ENCODE results near the gene OBSL1. TPM values are rescaled to one million over a fixed set of nuclear protein-coding genes. Genes with fewer than 3 reads are reported as not detected.

OBSL1 gene
- polyA plus RNA-seq, 4 donors = 4.5 to 97.4 (median 15.4) TPM

DNA sequence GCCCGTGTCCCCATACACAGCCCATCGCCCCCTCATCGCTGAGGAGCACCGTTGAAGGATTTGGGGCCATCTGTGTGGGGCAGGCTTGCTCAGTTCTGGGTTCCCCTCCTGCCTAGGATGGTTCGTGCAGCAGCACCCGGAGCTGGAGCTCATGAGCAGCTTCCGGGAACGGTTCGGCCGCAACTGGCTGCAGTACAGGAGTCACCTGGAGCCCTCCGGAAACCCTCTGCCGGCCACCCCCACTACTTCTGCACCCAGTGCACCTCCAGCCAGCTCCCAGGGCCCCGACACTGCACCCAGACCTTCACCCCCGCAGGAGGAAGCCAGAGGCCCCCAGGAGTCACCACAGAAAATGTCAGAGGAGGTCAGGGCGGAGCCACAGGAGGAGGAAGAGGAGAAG lies 36.6 kb upstream of the OBSL1 start:
- H3K9me3 ChIP-seq (ENCODE audit: control insufficient read depth in 2 of 2, insufficient read depth in 1 of 2, low read depth in 1 of 2, low read length in 1 of 2) = no peaks in the 10 kb centered on the region
- 90 to 95% (median 92%) methylated on average over 15 of the region's 15 CpGs for WGBS, 3 donors
- peaks cover 17 to 77% (median 17%) of the 10 kb centered on the region in 3 donors for H3K36me3 ChIP-seq (ENCODE audit: control insufficient read depth in 3 of 3, insufficient read depth in 2 of 3, low read depth in 1 of 3, low read length in 3 of 3)
- H3K27ac ChIP-seq (ENCODE audit: low read depth in 1 of 3, low read length in 2 of 3) = no peak overlapping the region
- no peaks in the 10 kb centered on the region for H3K4me1 ChIP-seq (ENCODE audit: control insufficient read depth in 3 of 3, insufficient read depth in 2 of 3, low read depth in 1 of 3, low read length in 2 of 3)
- H3K4me3 ChIP-seq (ENCODE audit: low read depth in 1 of 3, low read length in 3 of 3) = no peak overlapping the region
- FAIRE-seq = no peak
- no peaks in the 10 kb centered on the region for H3K27me3 ChIP-seq (ENCODE audit: control insufficient read depth in 3 of 3, insufficient read depth in 3 of 3, low read length in 3 of 3)
- DNase-seq = no peak

DNA sequence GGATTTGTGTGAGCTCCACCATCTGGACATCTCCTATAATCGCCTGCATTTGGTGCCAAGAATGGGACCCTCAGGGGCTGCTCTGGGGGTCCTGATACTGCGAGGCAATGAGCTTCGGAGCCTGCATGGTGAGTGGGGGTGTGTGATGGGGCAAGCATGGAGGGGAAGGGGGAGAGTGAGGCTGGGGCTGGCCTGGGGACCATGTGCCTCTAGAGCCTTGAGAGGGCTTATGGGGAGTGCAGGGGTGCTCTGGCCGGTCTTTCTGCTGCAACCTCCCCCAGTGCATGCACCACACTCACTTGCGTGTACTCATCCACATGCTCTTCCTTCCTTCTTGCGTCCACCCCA lies 34.2 kb upstream of the OBSL1 start:
- H3K36me3 ChIP-seq (ENCODE audit: control insufficient read depth in 3 of 3, insufficient read depth in 2 of 3, low read depth in 1 of 3, low read length in 3 of 3) = peaks cover 19 to 74% (median 19%) of the 10 kb centered on the region in 3 donors
- no peaks in the 10 kb centered on the region for H3K9me3 ChIP-seq (ENCODE audit: control insufficient read depth in 2 of 2, insufficient read depth in 1 of 2, low read depth in 1 of 2, low read length in 1 of 2)
- no peaks in the 10 kb centered on the region for H3K4me1 ChIP-seq (ENCODE audit: control insufficient read depth in 3 of 3, insufficient read depth in 2 of 3, low read depth in 1 of 3, low read length in 2 of 3)
- no peak for FAIRE-seq
- no peaks in the 10 kb centered on the region for H3K27me3 ChIP-seq (ENCODE audit: control insufficient read depth in 3 of 3, insufficient read depth in 3 of 3, low read length in 3 of 3)
- no peak for DNase-seq
- no peak overlapping the region for H3K4me3 ChIP-seq (ENCODE audit: low read depth in 1 of 3, low read length in 3 of 3)
- H3K27ac ChIP-seq (ENCODE audit: low read depth in 1 of 3, low read length in 2 of 3) = no peak overlapping the region
- WGBS, 3 donors = 89 to 98% (median 97%) methylated on average over 5 to 6 of the region's 6 CpGs

DNA sequence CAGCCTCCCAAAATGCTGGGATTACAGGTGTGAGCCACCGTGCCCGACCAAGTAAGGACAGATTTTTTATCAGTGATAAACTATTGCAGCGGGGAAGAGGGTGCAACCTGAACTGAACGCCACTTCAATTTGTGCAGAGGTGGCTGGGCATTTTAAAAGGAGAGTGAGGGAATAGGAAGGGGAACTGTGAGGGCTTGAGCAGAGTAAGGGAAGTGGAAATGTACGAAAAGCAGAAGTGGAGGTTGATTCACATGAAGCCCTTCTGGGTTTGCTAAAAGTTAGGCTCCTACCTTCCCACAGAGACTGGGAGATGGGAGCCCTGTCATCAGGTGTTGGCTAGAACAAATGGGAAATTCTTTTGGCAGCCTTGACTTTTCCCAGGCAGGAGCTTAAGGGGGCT lies 32.4 kb upstream of the OBSL1 start:
- no peaks in the 10 kb centered on the region for H3K4me1 ChIP-seq (ENCODE audit: control insufficient read depth in 3 of 3, insufficient read depth in 2 of 3, low read depth in 1 of 3, low read length in 2 of 3)
- H3K27ac ChIP-seq (ENCODE audit: low read depth in 1 of 3, low read length in 2 of 3) = no peak overlapping the region
- FAIRE-seq (no peak), DNase-seq (no peak)
- H3K4me3 ChIP-seq (ENCODE audit: low read depth in 1 of 3, low read length in 3 of 3) = no peak overlapping the region
- no peaks in the 10 kb centered on the region for H3K27me3 ChIP-seq (ENCODE audit: control insufficient read depth in 3 of 3, insufficient read depth in 3 of 3, low read length in 3 of 3)
- WGBS, 3 donors = 82 to 92% (median 90%) methylated on average over 5 of the region's 5 CpGs
- no peaks in the 10 kb centered on the region for H3K9me3 ChIP-seq (ENCODE audit: control insufficient read depth in 2 of 2, insufficient read depth in 1 of 2, low read depth in 1 of 2, low read length in 1 of 2)
- H3K36me3 ChIP-seq (ENCODE audit: control insufficient read depth in 3 of 3, insufficient read depth in 2 of 3, low read depth in 1 of 3, low read length in 3 of 3) = peaks cover 12 to 64% (median 16%) of the 10 kb centered on the region in 3 donors

DNA sequence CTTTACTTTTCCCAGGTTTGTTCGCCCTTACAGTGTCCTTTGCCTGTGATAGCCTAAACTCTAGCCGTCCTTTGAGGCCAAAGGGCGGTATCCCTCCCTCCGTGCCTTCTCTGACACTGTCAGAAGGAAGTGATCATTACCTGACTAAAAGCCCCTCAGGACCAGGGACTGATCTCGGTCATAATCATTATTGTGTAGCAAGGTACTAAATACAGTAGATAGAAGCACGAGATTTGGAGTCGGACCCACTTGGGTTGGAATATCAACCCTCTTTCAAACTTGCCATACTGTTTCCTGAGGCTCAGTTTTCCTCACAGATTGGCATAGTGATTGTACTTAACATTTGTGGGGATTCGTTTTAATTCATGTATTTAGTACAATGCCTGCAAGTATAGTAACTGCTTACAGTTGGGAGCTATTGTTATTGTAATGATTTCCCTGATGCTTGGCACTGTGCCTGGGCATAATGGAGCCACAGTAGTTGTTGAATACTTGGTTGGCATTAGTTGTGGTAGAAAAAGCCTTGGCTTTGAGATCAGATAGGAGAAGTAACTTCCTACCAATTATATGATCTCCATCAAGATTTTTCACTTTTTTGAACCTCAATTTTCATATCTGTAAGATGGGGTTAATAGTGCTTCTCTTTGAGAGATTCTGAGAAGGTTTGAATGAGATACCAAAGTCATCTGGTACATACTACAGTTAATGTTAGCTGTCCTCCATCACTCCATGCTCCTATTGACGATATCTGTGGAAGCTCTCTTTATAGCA lies 27.2 kb upstream of the OBSL1 start:
- H3K27ac ChIP-seq (ENCODE audit: low read depth in 1 of 3, low read length in 2 of 3) = peak overlapping the region; percentile 71 to 97 (median 90)
- DNase-seq (peak in 1 of 2 donors; percentile 11), FAIRE-seq (no peak)
- peak overlapping the region; percentile 47 to 78 (median 70) for H3K4me3 ChIP-seq (ENCODE audit: low read depth in 1 of 3, low read length in 3 of 3)
- H3K9me3 ChIP-seq (ENCODE audit: control insufficient read depth in 2 of 2, insufficient read depth in 1 of 2, low read depth in 1 of 2, low read length in 1 of 2) = no peaks in the 10 kb centered on the region
- WGBS, 3 donors = 20 to 30% (median 28%) methylated on average over 9 of the region's 9 CpGs
- H3K27me3 ChIP-seq (ENCODE audit: control insufficient read depth in 3 of 3, insufficient read depth in 3 of 3, low read length in 3 of 3) = no peaks in the 10 kb centered on the region
- H3K36me3 ChIP-seq (ENCODE audit: control insufficient read depth in 3 of 3, insufficient read depth in 2 of 3, low read depth in 1 of 3, low read length in 3 of 3) = peaks cover 4 to 19% (median 5%) of the 10 kb centered on the region in 3 donors
- peaks cover 0 to 13% (median 0%) of the 10 kb centered on the region in 3 donors for H3K4me1 ChIP-seq (ENCODE audit: control insufficient read depth in 3 of 3, insufficient read depth in 2 of 3, low read depth in 1 of 3, low read length in 2 of 3)

DNA sequence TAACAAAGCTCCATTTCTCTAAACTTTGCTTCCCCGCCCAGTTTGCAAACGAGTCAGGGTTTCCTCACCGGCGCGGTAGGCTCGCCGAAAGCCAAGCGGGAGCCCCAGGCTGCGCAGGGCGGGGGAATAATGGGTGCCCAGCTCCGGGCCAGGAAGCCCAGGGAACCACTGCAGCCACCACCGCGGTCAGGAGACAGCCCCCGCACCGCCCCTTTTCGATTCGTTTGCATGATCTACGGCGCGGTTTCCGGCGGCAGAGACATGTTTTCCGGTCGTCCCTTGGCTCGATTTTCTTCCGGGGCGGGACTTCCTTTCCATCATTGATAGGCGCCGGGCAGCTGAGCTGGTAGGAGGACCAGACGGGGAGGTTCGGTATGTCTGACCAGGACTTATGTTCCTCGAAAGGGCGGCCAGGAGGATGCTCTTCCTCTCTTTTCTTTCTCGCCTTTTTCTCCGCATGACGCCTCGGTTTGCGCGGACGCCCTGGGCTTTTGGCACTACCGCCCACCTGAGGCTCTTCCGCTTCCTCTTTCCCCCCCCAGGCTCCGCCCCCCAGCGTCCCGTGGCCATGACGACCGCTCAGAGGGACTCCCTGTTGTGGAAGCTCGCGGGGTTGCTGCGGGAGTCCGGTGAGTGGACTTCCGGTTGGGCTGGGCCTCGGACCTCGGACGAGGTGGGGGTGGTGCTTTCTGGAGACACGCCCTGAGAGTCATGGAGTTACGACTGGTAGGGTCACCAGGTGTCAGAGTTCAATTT lies 26.4 kb upstream of the OBSL1 start, which contains the start of gene STK11IP:
TSS of gene STK11IP (plus strand) at position 306 of the 756 bp plus-strand sequence. CDS start at position 569, 263 bp downstream.
- H3K27me3 ChIP-seq (ENCODE audit: control insufficient read depth in 3 of 3, insufficient read depth in 3 of 3, low read length in 3 of 3) = no peaks in the 10 kb centered on the region
- H3K9me3 ChIP-seq (ENCODE audit: control insufficient read depth in 2 of 2, insufficient read depth in 1 of 2, low read depth in 1 of 2, low read length in 1 of 2) = no peaks in the 10 kb centered on the region
- H3K27ac ChIP-seq (ENCODE audit: low read depth in 1 of 3, low read length in 2 of 3) = peak within 1 kb of the TSS; percentile 83 to 97 (median 90)
- H3K4me1 ChIP-seq (ENCODE audit: control insufficient read depth in 3 of 3, insufficient read depth in 2 of 3, low read depth in 1 of 3, low read length in 2 of 3) = peaks cover 0 to 13% (median 0%) of the 10 kb centered on the region in 3 donors
- peak; percentile 98 to 99 for DNase-seq
- H3K4me3 ChIP-seq (ENCODE audit: low read depth in 1 of 3, low read length in 3 of 3) = peak within 1 kb of the TSS; percentile 59 to 78 (median 70)
- WGBS, 3 donors = 0 to 1% (median 0%) methylated on average over 57 of the region's 57 CpGs
- FAIRE-seq = no peak
- peaks cover 4 to 17% (median 5%) of the 10 kb centered on the region in 3 donors for H3K36me3 ChIP-seq (ENCODE audit: control insufficient read depth in 3 of 3, insufficient read depth in 2 of 3, low read depth in 1 of 3, low read length in 3 of 3)

DNA sequence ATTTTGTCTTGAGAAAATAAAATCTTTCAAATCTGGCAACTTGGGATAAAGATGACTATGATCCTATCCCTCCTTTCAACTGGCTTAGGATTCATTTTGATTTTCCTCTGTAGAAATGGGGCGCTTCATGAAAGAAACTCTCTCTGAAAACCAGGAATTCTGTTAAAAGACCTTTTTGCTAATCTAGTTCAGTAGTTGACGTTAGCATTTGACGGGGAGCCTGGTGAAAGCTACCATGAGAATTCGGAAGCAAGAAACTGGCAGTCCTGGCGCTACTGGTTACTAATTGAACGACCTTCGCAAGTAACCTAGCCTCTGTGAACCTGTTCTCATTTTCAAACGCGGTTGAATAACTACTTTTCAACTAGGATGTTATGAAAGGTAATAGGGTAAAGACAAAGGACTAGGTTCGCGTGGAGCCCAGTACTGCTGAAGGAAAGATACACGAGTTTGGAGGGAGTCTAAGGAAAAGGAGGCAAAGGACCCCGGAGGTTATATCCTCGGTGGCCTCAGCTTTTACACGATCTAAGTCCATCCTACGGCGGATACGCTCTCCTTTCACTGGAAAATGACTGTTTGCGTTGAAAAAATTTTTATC lies 25.7 kb upstream of the OBSL1 start:
- FAIRE-seq = no peak
- Histone ChIP-seq H3K4me3 (ENCODE audit: low read depth in 1 of 3, low read length in 3 of 3) (peak overlapping the region; percentile 59 to 78 (median 70)), H3K27me3 (ENCODE audit: control insufficient read depth in 3 of 3, insufficient read depth in 3 of 3, low read length in 3 of 3) (no peaks in the 10 kb centered on the region), H3K9me3 (ENCODE audit: control insufficient read depth in 2 of 2, insufficient read depth in 1 of 2, low read depth in 1 of 2, low read length in 1 of 2) (no peaks in the 10 kb centered on the region), H3K27ac (ENCODE audit: low read depth in 1 of 3, low read length in 2 of 3) (peak overlapping the region; percentile 83 to 97 (median 90)), H3K36me3 (ENCODE audit: control insufficient read depth in 3 of 3, insufficient read depth in 2 of 3, low read depth in 1 of 3, low read length in 3 of 3) (peaks cover under 1 to 11% (median 5%) of the 10 kb centered on the region in 3 donors), H3K4me1 (ENCODE audit: control insufficient read depth in 3 of 3, insufficient read depth in 2 of 3, low read depth in 1 of 3, low read length in 2 of 3) (peaks cover 0 to 13% (median 0%) of the 10 kb centered on the region in 3 donors)
- WGBS, 3 donors = 7 to 16% (median 14%) methylated on average over 19 of the region's 19 CpGs
- peak in 1 of 2 donors; percentile 31 for DNase-seq

DNA sequence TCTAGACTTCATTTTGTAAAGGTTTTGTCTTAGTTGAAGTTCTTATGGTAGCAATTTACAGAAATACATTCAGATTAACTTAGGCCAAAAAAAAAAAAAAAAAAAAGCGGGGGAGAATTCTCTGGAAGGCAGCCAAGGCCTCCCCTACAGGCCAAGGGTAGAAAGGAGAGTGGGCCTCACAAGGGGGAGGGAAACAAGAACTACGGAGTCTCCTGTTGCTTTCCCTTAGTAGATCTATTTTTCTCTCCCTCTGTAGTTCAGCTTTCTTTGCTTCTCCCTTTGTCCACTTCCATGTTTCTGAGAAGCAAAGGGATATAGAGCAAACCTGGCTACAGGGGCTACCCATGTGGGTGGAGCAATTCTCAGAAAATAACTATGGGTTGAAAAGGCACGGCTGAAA lies 23.9 kb upstream of the OBSL1 start:
- no peak for FAIRE-seq
- H3K27ac ChIP-seq (ENCODE audit: low read depth in 1 of 3, low read length in 2 of 3) = peak overlapping the region in 1 of 3 donors; percentile 59
- H3K4me3 ChIP-seq (ENCODE audit: low read depth in 1 of 3, low read length in 3 of 3) = no peak overlapping the region
- DNase-seq = peak in 1 of 2 donors; percentile 65
- 34 to 61% (median 61%) methylated on average over 3 of the region's 3 CpGs for WGBS, 3 donors
- H3K9me3 ChIP-seq (ENCODE audit: control insufficient read depth in 2 of 2, insufficient read depth in 1 of 2, low read depth in 1 of 2, low read length in 1 of 2) = no peaks in the 10 kb centered on the region
- H3K36me3 ChIP-seq (ENCODE audit: control insufficient read depth in 3 of 3, insufficient read depth in 2 of 3, low read depth in 1 of 3, low read length in 3 of 3) = no peaks in the 10 kb centered on the region
- no peaks in the 10 kb centered on the region for H3K27me3 ChIP-seq (ENCODE audit: control insufficient read depth in 3 of 3, insufficient read depth in 3 of 3, low read length in 3 of 3)
- peaks cover 0 to 13% (median 0%) of the 10 kb centered on the region in 3 donors for H3K4me1 ChIP-seq (ENCODE audit: control insufficient read depth in 3 of 3, insufficient read depth in 2 of 3, low read depth in 1 of 3, low read length in 2 of 3)

DNA sequence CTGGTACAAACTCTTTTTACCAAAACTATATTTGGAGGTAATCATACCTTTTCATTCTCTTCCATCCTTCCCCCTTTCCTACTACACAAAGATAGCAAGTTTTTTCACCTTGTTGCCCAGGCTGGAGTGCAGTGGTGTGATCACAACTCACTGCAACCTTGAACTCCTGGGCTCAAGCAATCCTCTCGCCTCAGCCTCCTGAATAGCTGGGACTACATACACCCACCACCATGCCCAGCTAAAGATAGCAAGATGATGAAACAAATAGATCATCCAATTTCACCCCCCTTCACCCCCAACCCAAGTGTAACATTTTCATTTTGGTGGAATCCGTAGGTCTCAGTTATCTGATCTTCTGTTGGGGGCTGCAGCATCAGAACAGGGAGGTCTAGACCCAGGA lies 21.8 kb upstream of the OBSL1 start:
- no peak for FAIRE-seq
- Histone ChIP-seq H3K27ac (ENCODE audit: low read depth in 1 of 3, low read length in 2 of 3) (no peak overlapping the region), H3K9me3 (ENCODE audit: control insufficient read depth in 2 of 2, insufficient read depth in 1 of 2, low read depth in 1 of 2, low read length in 1 of 2) (no peaks in the 10 kb centered on the region), H3K4me1 (ENCODE audit: control insufficient read depth in 3 of 3, insufficient read depth in 2 of 3, low read depth in 1 of 3, low read length in 2 of 3) (peaks cover 0 to 13% (median 0%) of the 10 kb centered on the region in 3 donors), H3K4me3 (ENCODE audit: low read depth in 1 of 3, low read length in 3 of 3) (no peak overlapping the region), H3K27me3 (ENCODE audit: control insufficient read depth in 3 of 3, insufficient read depth in 3 of 3, low read length in 3 of 3) (no peaks in the 10 kb centered on the region), H3K36me3 (ENCODE audit: control insufficient read depth in 3 of 3, insufficient read depth in 2 of 3, low read depth in 1 of 3, low read length in 3 of 3) (no peaks in the 10 kb centered on the region)
- DNase-seq = no peak
- WGBS, 3 donors = 66 to 89% (median 80%) methylated on average over 2 of the region's 2 CpGs

All from small intestine (tissue), 7 donors.